Measurements from ENCODE around the gene CCDC150. TPM values are rescaled to one million over a fixed set of nuclear protein-coding genes. Genes with fewer than 3 reads are reported as not detected.

Gene CCDC150
- total RNA-seq, 1 experiment from 2014 or later, result 19.0 TPM

DNA sequence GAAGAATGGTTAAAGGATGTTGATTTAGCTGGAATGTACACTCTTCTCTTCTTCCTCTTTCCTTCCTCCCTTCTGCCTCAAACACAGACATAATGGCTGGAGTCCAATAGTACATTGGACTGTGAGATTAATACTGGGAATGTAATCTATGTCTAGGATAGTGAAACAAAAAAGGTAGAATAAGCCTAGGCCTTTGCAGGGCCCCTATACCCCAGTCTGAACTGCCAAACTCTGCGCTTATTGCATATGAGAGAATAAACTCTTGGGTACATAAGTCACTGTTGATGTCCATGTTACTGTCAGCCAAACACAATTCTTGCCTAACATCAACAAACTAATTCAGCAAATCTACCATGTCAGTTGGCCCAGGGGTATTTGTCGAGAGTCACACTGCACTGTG is 29.7 kb upstream of the CCDC150 start:
- ATAC-seq (0 out of 2 replicates have a peak, but pooled peaks have one; percentile 12), DNase-seq (ENCODE audit: low read depth, low spot score) (no peak)
- TF ChIP-seq TCF7L2 (IDR thresholded peaks at IDR 0.05; ENCODE audit: low read depth, low read length), result no peak
- TF ChIP-seq POLR2AphosphoS5 (IDR thresholded peaks at IDR 0.05; ENCODE audit: low read depth, low read length), result no peak
- H3K27me3 ChIP-seq (ENCODE audit: control insufficient read depth, insufficient read depth, low read length), result no peaks in the 10 kb centered on the region
- H3K4me3 ChIP-seq (ENCODE audit: low read depth in 2 of 2, low read length in 2 of 2), result no peak overlapping the region
- no peak overlapping the region for H3K27ac ChIP-seq (ENCODE audit: low read length)
- CTCF ChIA-PET, result no interaction called here
- H3K36me3 ChIP-seq (ENCODE audit: control insufficient read depth, insufficient read depth, low read length), result no peaks in the 10 kb centered on the region
- in situ Hi-C loops (cut with HindIII; ENCODE audit: low pct_unique_long_range_greater_than_20kb, low sequenced_read_pairs), result no loop called here
- no peaks in the 10 kb centered on the region for H3K9me3 ChIP-seq (ENCODE audit: control insufficient read depth, insufficient read depth, low read depth, low read length)
- no peaks in the 10 kb centered on the region for H3K4me1 ChIP-seq (ENCODE audit: control insufficient read depth, insufficient read depth, low read length)
- POLR2A ChIA-PET, result no interaction called here
- BruUV-seq (replicated peaks), result no TSS peak
- intact Hi-C loops (cut with micrococcal nuclease; ENCODE audit: unreplicated experiment), result no loop called here

DNA sequence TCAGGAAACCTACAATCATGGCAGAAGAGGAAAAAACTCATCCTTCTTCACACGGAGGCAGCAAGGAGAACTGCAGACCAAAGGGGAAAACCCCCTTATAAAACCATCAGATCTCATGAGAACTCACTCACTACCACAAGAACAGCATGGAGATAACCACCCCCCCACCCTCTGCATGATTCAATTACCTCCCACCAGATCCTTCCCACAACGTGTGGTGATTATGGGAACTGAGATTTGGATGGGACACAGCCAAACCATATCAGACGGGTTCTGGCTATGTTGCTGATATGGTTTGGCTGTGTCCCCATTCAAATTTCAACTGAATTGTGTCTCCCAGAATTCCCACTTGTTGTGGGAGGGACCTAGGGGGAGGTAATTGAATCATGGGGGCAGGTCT is 28.7 kb upstream of the CCDC150 start:
- no peak for DNase-seq (ENCODE audit: low read depth, low spot score)
- POLR2A ChIA-PET, result no interaction called here
- H3K36me3 ChIP-seq (ENCODE audit: control insufficient read depth, insufficient read depth, low read length), result no peaks in the 10 kb centered on the region
- BruUV-seq (replicated peaks), result no TSS peak
- ATAC-seq, result no peak
- intact Hi-C loops (cut with micrococcal nuclease; ENCODE audit: unreplicated experiment) (no loop called here), in situ Hi-C loops (cut with HindIII; ENCODE audit: low pct_unique_long_range_greater_than_20kb, low sequenced_read_pairs) (no loop called here)
- TF ChIP-seq SIN3A (IDR thresholded peaks at IDR 0.05; ENCODE audit: borderline replicate concordance, insufficient read depth, low read depth, low read length) (no peak), POLR2AphosphoS5 (IDR thresholded peaks at IDR 0.05; ENCODE audit: low read depth, low read length) (no peak), TCF7L2 (IDR thresholded peaks at IDR 0.05; ENCODE audit: low read depth, low read length) (no peak)
- TF ChIP-seq, protein P1, sequence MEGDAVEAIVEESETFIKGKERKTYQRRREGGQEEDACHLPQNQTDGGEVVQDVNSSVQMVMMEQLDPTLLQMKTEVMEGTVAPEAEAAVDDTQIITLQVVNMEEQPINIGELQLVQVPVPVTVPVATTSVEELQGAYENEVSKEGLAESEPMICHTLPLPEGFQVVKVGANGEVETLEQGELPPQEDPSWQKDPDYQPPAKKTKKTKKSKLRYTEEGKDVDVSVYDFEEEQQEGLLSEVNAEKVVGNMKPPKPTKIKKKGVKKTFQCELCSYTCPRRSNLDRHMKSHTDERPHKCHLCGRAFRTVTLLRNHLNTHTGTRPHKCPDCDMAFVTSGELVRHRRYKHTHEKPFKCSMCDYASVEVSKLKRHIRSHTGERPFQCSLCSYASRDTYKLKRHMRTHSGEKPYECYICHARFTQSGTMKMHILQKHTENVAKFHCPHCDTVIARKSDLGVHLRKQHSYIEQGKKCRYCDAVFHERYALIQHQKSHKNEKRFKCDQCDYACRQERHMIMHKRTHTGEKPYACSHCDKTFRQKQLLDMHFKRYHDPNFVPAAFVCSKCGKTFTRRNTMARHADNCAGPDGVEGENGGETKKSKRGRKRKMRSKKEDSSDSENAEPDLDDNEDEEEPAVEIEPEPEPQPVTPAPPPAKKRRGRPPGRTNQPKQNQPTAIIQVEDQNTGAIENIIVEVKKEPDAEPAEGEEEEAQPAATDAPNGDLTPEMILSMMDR (IDR thresholded peaks at IDR 0.05), result no peak
- TF ChIP-seq, protein P2, sequence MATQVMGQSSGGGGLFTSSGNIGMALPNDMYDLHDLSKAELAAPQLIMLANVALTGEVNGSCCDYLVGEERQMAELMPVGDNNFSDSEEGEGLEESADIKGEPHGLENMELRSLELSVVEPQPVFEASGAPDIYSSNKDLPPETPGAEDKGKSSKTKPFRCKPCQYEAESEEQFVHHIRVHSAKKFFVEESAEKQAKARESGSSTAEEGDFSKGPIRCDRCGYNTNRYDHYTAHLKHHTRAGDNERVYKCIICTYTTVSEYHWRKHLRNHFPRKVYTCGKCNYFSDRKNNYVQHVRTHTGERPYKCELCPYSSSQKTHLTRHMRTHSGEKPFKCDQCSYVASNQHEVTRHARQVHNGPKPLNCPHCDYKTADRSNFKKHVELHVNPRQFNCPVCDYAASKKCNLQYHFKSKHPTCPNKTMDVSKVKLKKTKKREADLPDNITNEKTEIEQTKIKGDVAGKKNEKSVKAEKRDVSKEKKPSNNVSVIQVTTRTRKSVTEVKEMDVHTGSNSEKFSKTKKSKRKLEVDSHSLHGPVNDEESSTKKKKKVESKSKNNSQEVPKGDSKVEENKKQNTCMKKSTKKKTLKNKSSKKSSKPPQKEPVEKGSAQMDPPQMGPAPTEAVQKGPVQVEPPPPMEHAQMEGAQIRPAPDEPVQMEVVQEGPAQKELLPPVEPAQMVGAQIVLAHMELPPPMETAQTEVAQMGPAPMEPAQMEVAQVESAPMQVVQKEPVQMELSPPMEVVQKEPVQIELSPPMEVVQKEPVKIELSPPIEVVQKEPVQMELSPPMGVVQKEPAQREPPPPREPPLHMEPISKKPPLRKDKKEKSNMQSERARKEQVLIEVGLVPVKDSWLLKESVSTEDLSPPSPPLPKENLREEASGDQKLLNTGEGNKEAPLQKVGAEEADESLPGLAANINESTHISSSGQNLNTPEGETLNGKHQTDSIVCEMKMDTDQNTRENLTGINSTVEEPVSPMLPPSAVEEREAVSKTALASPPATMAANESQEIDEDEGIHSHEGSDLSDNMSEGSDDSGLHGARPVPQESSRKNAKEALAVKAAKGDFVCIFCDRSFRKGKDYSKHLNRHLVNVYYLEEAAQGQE (IDR thresholded peaks at IDR 0.05; ENCODE audit: insufficient read depth in 1 of 2, low read depth in 2 of 2, low read length in 1 of 2), result no peak
- no peaks in the 10 kb centered on the region for H3K9me3 ChIP-seq (ENCODE audit: control insufficient read depth, insufficient read depth, low read depth, low read length)
- H3K27me3 ChIP-seq (ENCODE audit: control insufficient read depth, insufficient read depth, low read length), result no peaks in the 10 kb centered on the region
- no peaks in the 10 kb centered on the region for H3K4me1 ChIP-seq (ENCODE audit: control insufficient read depth, insufficient read depth, low read length)
- CTCF ChIA-PET, result no interaction called here
- no peak overlapping the region for H3K4me3 ChIP-seq (ENCODE audit: low read depth in 2 of 2, low read length in 2 of 2)
- no peak overlapping the region for H3K27ac ChIP-seq (ENCODE audit: low read length)

DNA sequence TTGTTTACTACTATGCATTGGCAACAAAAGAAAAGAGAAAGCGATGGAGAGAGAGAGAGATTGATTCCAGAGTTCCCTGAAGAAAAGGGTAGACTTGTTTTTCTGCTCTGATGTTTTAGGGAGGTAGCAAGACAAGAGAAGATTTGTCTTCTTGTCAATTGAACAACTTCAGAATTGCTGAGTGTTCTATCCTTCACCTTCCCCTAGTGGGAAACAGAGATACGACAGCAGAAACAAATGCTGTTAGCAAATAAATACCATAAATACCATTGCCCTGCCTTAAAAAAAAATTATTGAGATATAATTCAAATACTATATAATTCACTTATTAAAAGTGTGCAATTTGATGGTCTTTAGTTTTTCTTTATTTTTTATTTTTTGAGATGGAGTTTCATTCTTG is 26.2 kb upstream of the CCDC150 start:
- intact Hi-C loops (cut with micrococcal nuclease; ENCODE audit: unreplicated experiment), result no loop called here
- Histone ChIP-seq H3K4me1 (ENCODE audit: control insufficient read depth, insufficient read depth, low read length) (no peaks in the 10 kb centered on the region), H3K27me3 (ENCODE audit: control insufficient read depth, insufficient read depth, low read length) (no peaks in the 10 kb centered on the region), H3K9me3 (ENCODE audit: control insufficient read depth, insufficient read depth, low read depth, low read length) (no peaks in the 10 kb centered on the region), H3K27ac (ENCODE audit: low read length) (no peak overlapping the region), H3K36me3 (ENCODE audit: control insufficient read depth, insufficient read depth, low read length) (no peaks in the 10 kb centered on the region), H3K4me3 (ENCODE audit: low read depth in 2 of 2, low read length in 2 of 2) (no peak overlapping the region)
- TF ChIP-seq TCF7L2 (IDR thresholded peaks at IDR 0.05; ENCODE audit: low read depth, low read length), result no peak
- TF ChIP-seq, protein P2 (IDR thresholded peaks at IDR 0.05; ENCODE audit: insufficient read depth in 1 of 2, low read depth in 2 of 2, low read length in 1 of 2), result no peak
- BruUV-seq (replicated peaks), result no TSS peak
- no peak for DNase-seq (ENCODE audit: low read depth, low spot score)
- ChIA-PET CTCF (no interaction called here), POLR2A (no interaction called here)
- no peak for ATAC-seq
- in situ Hi-C loops (cut with HindIII; ENCODE audit: low pct_unique_long_range_greater_than_20kb, low sequenced_read_pairs), result no loop called here

Measured in Panc1 (cell line).